Measurements from ENCODE around the gene SLC23A2.
A peak's percentile ranks its signal among the peaks of the same experiment; 100 is the strongest.
"Not testable (repeated sequence)": the region's sequence is repeated elsewhere in the genome, so short reads cannot be mapped to it uniquely, and the experiment has no call there.

Gene SLC23A2

DNA sequence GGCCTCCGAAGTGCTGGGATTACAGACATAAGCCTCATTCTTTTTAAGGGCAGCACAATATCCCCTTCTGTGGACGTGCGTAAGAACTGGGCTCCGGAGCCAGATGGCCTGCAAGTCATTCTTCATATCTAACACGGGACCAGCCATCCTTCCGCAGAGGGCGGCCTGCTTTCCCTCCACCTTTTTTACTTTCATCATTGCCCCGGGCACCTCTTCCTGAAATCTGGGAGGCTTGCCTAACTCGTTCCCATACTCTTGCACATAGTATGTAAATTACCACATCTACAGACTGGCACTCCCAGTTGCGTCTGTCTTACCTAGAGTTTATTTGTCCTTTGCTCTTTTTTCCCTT, 29.9 kb upstream of the SLC23A2 start:
- TF ChIP-seq, protein P1, sequence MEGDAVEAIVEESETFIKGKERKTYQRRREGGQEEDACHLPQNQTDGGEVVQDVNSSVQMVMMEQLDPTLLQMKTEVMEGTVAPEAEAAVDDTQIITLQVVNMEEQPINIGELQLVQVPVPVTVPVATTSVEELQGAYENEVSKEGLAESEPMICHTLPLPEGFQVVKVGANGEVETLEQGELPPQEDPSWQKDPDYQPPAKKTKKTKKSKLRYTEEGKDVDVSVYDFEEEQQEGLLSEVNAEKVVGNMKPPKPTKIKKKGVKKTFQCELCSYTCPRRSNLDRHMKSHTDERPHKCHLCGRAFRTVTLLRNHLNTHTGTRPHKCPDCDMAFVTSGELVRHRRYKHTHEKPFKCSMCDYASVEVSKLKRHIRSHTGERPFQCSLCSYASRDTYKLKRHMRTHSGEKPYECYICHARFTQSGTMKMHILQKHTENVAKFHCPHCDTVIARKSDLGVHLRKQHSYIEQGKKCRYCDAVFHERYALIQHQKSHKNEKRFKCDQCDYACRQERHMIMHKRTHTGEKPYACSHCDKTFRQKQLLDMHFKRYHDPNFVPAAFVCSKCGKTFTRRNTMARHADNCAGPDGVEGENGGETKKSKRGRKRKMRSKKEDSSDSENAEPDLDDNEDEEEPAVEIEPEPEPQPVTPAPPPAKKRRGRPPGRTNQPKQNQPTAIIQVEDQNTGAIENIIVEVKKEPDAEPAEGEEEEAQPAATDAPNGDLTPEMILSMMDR (IDR thresholded peaks at IDR 0.05), result no peak
- H3K4me3 ChIP-seq (ENCODE audit: low read depth in 1 of 2, low read length in 1 of 2), result no peak overlapping the region

DNA sequence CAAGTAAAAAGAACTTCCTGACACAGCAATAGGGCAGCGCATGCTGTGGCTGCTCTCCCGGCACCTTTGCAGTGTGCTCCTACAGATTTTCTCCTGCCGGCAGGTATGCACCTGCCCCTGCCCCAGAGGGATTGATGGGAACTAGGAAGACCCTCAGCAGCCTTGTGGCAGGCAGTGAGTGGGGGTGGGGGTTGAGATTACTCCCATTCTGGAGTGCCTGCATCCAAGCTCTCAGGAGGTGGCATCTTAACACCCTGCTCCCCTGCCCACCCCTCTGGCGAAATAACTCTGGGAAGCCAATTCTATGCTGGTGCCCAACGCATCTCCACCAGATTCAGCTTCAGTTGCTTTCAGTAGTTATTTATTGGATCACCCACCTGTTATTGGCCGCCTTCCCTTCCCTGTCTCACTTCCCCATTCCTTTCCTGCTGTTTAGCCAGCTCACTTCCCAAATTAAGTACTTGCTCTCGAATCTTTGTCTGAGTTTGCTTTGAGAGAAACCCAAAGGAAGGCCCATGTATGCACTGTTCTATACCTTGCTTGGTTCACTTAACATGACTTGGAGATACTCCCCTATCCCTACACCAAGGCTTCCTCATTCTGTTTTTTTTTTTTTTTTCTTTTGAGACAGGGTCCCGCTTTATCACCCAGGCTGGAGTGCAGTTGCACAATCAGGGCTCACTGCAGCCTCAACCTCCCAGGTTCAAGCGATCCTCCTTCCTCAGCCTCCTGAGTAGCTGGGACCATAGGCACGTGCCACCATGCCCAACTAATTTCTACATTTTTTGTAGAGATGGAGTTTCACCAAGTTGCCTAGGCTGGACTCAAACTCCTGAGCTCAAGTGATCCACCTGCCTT, 29.3 kb upstream of the SLC23A2 start:
- Histone ChIP-seq H3K4me3 (ENCODE audit: low read depth in 1 of 2, low read length in 1 of 2) (no peak overlapping the region), H3K27ac (peak overlapping the region; percentile 79), H3K9me3 (no peaks in the 10 kb centered on the region), H3K27me3 (no peaks in the 10 kb centered on the region), H3K4me1 (ENCODE audit: control insufficient read depth in 1 of 2, insufficient read depth in 1 of 2, low read depth in 1 of 2, low read length in 1 of 2) (peaks cover 21 to 22% of the 10 kb centered on the region in 2 experiments), H3K36me3 (no peaks in the 10 kb centered on the region)
- TF ChIP-seq, protein P1 (IDR thresholded peaks at IDR 0.05), result no peak

More for the DNA sequence above, 29.9 kb upstream of the SLC23A2 start:
- no peaks in the 10 kb centered on the region for H3K27me3 ChIP-seq
- H3K9me3 ChIP-seq, result no peaks in the 10 kb centered on the region
- H3K36me3 ChIP-seq, result no peaks in the 10 kb centered on the region
- H3K27ac ChIP-seq, result peak overlapping the region; percentile 79
- H3K4me1 ChIP-seq (ENCODE audit: control insufficient read depth in 1 of 2, insufficient read depth in 1 of 2, low read depth in 1 of 2, low read length in 1 of 2), result peaks cover 21 to 22% of the 10 kb centered on the region in 2 experiments

DNA sequence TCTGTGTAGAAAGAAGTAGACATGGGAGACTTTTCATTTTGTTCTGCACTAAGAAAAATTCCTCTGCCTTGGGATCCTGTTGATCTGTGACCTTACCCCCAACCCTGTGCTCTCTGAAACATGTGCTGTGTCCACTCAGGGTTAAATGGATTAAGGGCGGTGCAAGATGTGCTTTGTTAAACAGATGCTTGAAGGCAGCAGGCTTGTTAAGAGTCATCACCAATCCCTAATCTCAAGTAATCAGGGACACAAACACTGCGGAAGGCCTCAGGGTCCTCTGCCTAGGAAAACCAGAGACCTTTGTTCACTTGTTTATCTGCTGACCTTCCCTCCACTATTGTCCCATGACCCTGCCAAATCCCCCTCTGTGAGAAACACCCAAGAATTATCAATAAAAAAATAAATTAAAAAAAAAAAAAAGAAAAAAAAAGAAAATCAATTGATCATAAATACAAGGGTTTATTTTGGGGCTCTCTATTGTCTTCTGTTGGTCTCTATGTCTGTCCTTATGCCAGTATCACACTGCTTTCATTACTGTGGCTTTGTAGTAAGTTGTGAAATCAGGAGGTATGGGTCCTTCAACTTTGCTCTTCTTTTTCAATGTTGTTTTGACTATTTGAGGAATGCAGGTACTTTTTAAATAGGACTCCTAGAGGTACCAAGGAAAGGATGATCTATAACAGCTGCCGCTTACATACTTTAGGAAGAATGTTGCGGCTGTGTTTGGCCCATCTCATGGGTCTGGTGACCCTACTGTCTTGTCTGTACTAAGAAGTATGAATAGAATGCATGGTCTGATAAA, 27.1 kb upstream of the SLC23A2 start:
- H3K4me1 ChIP-seq (ENCODE audit: control insufficient read depth in 1 of 2, insufficient read depth in 1 of 2, low read depth in 1 of 2, low read length in 1 of 2), result peaks cover 21 to 22% of the 10 kb centered on the region in 2 experiments
- not testable (repeated sequence) for H3K36me3 ChIP-seq; H3K9me3 ChIP-seq; H3K27ac ChIP-seq; H3K27me3 ChIP-seq; H3K4me3 ChIP-seq (ENCODE audit: low read depth in 1 of 2, low read length in 1 of 2)

DNA sequence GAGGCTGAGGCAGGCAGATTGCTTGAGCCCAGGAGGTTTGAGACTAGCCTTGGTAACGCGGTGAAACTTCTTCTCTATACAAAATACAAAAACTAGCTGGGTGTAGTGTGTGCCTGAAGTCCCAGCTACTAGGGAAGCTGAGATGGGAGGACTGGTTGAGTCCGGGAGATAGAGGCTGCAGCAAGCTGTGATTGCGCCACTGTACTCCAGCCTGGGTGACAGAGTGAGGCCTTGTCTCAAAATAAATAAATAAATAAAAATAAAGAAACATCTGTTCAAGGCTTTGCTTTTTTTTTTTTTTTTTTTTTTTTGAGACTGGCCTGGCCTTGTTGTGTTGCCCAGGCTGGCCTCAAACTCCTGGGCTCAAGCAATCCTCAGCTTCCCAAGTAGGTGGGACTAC, 23.7 kb upstream of the SLC23A2 start:
- Histone ChIP-seq H3K27me3 (no peaks in the 10 kb centered on the region), H3K27ac (no peak overlapping the region), H3K36me3 (no peaks in the 10 kb centered on the region), H3K4me3 (ENCODE audit: low read depth in 1 of 2, low read length in 1 of 2) (no peak overlapping the region), H3K4me1 (ENCODE audit: control insufficient read depth in 1 of 2, insufficient read depth in 1 of 2, low read depth in 1 of 2, low read length in 1 of 2) (peaks cover 0 to under 1% of the 10 kb centered on the region in 2 experiments), H3K9me3 (no peaks in the 10 kb centered on the region)
- TF ChIP-seq, protein P1 (IDR thresholded peaks at IDR 0.05), result no peak

DNA sequence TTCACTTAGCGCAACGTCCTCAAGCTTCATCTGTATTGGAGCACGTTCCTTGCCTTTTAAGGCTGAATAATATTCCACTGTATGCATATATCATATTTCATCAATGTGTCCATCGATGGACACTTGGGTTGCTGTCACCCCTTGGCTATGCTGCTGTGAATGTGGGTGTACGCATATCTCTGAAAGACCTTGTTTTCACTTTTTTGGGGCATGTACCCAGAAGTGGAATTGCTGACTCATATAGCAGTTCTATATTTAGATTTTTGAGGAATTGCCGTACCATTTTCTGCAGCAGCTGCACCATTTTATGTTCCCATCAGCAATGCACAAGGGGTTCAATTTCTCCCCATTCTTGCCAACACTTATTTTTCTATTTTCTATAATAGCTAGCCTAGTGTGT, 22.8 kb upstream of the SLC23A2 start:
- no peaks in the 10 kb centered on the region for H3K9me3 ChIP-seq
- TF ChIP-seq, protein P1 (IDR thresholded peaks at IDR 0.05), result no peak
- H3K4me3 ChIP-seq (ENCODE audit: low read depth in 1 of 2, low read length in 1 of 2), result no peak overlapping the region
- H3K27me3 ChIP-seq, result no peaks in the 10 kb centered on the region
- no peak overlapping the region for H3K27ac ChIP-seq
- H3K36me3 ChIP-seq, result no peaks in the 10 kb centered on the region
- H3K4me1 ChIP-seq (ENCODE audit: control insufficient read depth in 1 of 2, insufficient read depth in 1 of 2, low read depth in 1 of 2, low read length in 1 of 2), result no peaks in the 10 kb centered on the region

DNA sequence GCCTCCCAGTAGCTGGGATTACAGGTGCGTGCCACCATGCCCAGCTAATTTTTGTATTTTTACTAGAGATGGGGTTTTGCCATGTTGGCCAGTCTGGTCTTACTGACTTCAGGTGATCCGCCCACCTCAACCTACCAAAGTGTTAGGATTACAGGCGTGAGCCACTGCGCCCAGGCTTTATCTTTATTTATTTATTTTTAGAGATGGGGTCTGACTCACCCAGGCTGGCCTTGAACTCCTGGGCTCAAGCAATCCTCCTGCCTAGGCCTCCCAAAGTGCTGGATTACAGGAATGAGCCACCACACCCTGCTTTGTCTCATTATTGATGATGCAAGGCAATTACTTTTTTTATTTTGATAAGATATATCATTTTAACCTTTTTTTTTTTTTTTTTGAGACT, 21.9 kb upstream of the SLC23A2 start:
- not testable (repeated sequence) for H3K9me3 ChIP-seq; H3K36me3 ChIP-seq; H3K27ac ChIP-seq; H3K4me3 ChIP-seq (ENCODE audit: low read depth in 1 of 2, low read length in 1 of 2); H3K4me1 ChIP-seq (ENCODE audit: control insufficient read depth in 1 of 2, insufficient read depth in 1 of 2, low read depth in 1 of 2, low read length in 1 of 2); H3K27me3 ChIP-seq

All from neutrophil (primary cell).